Skeletal muscle cell (primary cell): Measurements from ENCODE around the gene GARRE1.
"Not testable (repeated sequence)": the region's sequence is repeated elsewhere in the genome, so short reads cannot be mapped to it uniquely, and the experiment has no call there.

Experiments
- DNase-seq: peaks from one replicate; pipeline ENCODE4 v3.0.0-alpha.2; 2010; ENCODE audit warnings: low read depth
- H3K4me3 ChIP-seq: 2 replicates; pipeline ENCODE4 v1.5.1; 2011; ENCODE audit warnings: low read depth, mild to moderate bottlenecking, control low read depth, low read length, moderate library complexity

The GARRE1 gene

DNA sequence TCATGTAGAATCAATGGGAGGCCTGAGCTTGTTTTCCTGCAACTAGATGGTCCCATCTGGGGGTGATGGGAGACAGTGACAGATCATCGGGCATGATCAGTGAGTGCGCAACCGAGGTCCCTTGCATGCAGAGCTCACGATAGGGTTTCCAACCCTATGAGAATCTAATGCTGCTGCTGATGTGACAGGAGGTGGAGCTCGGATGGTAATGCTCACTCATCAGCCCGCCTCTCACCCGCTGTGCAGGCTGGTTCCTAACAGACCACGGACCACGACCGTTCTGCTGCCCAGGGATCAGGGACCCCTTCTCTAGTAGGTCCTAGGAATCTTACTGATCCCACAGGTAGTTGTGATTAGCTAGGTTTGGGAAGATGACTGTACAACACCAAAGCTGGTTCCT is 23.5 kb upstream of the GARRE1 start:
- no peak for DNase-seq
- no peak overlapping the region for H3K4me3 ChIP-seq

DNA sequence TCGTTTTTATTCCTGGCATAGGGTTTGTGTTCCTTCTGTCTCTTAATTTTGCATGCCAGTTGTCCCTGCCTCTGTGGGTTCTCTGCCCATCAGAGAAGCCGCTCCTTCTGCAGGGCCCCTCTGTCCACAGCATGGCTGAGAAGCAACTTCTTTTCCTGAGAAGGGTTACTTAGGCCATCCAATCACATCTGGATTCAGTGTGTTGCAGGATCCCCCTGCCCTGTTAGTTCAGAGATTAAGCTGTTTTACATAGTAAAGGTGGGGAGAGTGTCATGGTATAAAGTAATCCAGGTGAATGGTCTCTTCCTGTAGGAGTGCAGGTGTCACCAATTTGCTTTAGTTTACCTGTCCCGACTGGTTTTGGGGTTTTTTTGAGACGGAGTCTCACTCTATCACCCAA is 22.9 kb upstream of the GARRE1 start:
- H3K4me3 ChIP-seq = no peak overlapping the region
- DNase-seq = no peak

DNA sequence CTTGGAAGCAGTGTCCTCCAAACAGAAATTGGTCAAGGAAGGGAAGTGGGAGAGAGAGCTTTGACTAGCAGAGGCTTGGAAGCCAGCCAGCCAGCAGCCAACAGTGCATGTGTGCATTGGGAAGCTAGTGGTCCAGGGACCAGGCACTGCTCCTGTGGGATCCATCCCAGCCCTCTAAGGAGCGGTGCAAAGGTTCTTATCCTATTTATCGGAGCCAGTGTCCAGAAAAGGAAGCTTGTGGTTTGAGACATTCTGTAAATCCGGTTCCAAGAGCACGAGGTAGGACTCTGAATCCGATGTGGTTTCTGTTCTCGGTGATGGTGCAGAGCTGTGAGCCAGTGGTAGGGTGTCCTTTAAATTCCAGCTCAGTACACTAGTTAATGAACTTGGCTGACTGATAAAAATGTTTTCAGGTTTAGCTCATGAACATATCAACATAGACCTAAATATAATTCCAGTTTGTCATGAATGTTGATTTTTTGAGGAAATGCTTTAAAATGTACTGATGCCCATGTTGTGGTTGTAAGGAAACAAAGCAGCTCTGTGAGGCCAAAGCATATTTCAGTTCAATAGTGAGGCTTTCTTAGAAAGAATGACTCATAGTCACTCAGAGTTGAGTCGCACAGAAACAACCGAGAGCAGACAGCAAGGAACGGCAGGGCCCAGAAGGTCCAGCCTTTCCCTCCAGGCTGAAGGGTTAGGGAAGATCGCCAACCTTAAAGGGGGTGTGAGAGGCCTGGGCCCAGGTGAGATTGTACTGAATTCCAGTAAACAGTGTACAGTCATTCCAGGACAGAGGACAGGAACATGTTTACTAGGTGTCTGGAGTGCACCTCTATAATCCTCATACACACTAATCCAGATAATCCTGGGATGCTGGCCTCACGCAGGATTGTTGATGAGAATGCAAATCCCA is 21.5 kb upstream of the GARRE1 start:
- peak; percentile 72 for DNase-seq
- peak overlapping the region; percentile 5 for H3K4me3 ChIP-seq

DNA sequence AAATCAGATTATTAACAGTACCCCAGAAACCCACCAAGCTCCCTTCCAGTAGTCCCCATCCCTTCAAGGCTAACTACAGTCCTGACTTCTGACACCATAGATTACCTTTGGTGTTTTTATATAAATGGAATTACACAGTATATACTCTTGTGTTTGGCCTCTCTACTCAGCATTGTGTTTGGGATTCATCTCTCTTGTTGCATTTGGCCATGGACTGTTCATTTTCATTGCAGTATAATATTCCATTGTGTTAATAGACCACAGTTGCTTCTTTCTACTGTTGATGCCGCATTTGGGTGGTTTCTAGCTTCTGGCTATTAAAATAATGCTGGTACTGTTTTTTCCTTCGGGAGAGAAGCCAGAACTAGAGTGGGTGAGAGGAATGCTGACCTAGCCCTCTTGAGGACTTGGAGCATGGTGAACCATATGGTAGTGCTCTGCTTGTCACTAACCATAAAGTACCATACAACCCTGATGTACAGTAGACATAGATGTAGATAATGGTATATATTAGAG is 18.9 kb upstream of the GARRE1 start:
- no peak for DNase-seq
- no peak overlapping the region for H3K4me3 ChIP-seq

DNA sequence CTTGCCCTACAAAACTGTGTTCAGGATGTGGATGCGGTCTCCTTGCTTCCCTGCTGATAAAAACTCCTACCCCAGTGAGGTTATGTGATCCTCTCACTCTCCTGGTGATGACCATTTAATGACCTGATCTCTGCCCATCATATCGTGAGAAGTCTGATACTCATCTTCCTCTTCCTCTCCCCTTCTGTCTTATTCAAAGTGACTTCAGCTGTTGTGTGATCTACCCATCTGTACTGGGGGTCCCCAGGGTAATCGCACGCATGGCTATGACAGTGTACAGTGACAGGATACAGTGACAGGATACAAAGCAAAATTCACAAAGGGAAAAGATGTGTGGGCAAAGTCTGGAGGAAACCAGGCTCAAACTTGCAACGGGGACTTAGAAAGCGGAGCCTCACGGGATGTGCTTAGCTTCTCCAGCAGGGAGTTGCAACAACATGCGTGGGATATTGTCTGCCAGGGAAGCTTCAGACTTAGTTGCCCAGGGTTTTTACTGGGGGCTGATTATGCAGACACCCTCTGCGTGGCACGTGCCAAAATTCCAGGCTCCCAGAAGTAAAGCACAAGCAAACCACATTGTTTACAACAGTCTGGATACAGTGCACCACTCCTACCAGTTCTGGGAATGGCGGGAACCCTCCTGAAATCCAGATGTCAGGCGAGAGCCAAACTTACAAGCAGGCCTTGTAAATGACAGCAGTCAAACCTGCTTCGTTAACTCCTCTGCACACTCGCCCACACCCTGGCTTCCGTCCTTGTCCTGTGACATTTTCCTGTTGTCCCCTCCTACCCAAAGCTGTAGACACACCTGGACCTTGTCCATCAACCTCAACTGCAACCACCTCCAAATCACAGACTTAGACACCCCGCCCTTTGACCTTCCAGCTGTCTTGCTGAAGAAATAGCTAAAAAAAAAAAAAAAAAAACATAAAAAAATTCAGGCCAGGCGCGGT is 18.0 kb upstream of the GARRE1 start:
- H3K4me3 ChIP-seq = no peak overlapping the region
- DNase-seq = no peak

DNA sequence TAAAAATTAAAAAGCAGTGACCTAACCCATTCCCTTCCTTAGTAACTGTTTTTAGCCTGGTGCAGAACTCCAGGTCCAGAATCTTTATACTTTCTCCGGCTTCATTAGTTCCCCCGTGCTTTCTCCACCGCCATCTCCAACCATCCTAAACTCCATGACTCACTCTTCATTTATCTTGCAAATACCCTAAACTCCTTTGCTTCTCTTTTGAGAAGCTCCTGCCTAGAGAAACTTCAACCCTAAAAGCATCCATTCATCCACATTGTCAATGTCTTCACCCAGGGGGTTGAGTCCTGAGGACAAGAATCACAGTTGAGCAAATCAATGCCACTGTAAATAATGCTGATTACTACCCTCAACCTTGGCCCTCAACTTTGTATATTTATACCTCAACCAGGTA is 17.1 kb upstream of the GARRE1 start:
- H3K4me3 ChIP-seq = no peak overlapping the region
- DNase-seq = no peak

DNA sequence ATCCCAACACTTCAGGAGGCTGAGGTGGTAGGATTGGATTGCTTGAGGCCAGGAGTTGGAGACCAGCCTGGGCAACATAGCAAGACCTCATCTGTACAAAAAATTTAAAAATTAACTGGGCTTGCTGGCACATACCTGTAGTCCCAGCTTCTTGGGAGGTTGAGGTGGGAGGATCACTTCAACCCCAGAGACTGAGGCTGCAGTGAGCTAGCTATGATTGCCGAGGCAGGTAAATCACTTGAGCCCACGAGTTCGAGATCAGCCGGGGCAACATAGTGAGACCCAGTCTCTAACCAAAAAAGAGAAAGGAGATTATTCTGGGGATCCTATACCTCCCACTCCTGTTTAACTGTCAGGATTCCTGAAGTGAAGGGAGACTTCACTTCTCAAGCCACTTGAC is 16.4 kb upstream of the GARRE1 start:
- DNase-seq = no peak

DNA sequence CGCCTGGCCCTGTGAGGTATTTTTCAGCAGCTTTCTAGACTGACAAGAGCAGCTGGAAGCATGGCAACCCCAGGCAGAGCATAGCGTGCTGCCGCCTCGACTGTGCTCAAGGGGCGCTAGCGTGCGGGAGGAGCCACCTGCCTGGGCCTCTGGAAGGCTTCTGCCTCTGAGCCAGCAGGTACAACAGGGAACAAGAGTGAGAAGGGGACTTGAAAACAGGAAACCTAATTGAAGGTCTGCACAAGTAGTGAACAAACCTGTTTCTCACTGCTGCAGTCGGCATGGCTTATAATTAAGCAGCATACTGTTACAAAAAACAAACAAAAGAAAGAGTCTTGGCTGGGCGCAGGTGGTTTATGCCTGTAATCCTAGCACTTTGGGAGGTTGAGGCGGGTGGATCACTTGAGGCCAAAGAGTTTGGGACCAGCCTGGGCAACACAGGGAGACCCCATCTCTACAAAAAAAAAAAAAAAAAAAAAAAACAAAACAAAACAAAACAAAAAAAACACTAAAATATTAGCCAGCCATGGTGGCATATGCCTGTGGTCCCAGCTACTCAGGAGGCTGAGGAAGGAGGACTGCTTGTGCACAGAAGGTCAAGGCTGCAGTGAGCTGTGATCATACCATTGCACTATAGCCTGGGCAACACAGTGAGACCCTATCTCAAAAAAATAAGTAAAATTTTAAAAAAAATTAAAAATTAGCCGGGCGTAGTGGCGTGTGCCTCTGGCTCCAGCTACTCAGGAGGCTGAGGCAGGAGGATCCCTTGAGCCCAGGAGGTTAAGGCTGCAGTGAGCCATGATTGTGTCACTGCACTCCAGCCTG is 12.6 kb upstream of the GARRE1 start:
- DNase-seq = no peak
- H3K4me3 ChIP-seq = no peak overlapping the region

More for the DNA sequence above, 16.4 kb upstream of the GARRE1 start:
- H3K4me3 ChIP-seq = no peak overlapping the region

DNA sequence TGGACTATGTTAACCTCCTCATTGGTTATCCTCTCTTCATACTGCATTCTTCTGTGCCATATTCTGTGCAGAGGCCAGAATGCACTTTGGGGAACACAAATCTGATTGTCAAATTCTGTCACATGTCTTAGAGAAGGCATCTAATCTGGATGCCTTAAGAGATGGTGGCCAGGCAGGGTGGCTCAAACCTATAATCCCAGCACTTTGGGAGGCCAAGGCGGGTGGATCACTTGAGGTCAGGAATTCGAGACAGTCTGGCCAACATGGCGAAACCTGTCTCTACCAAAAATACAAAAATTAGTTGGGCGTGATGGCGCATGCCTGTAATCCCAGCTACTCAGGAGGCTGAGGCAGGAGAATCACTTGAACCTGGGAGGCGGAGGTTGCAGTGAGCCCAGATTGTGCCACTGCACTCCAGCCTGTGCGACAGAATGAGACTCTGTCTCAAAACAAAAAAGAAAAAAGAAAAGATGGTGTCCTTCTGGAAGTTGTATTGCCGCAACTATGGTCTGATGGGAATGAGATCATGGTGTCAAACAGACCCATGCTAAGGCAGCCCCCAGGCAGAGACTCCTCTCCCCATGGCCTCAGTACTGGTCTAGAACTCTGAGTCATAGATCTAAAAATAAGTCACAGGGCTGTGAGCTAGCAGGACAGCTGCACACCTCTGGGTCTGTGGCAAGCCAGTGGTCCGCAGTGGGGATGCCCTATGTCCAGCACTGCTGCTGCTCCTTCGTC is 11.0 kb upstream of the GARRE1 start:
- not testable (repeated sequence) for H3K4me3 ChIP-seq, DNase-seq

DNA sequence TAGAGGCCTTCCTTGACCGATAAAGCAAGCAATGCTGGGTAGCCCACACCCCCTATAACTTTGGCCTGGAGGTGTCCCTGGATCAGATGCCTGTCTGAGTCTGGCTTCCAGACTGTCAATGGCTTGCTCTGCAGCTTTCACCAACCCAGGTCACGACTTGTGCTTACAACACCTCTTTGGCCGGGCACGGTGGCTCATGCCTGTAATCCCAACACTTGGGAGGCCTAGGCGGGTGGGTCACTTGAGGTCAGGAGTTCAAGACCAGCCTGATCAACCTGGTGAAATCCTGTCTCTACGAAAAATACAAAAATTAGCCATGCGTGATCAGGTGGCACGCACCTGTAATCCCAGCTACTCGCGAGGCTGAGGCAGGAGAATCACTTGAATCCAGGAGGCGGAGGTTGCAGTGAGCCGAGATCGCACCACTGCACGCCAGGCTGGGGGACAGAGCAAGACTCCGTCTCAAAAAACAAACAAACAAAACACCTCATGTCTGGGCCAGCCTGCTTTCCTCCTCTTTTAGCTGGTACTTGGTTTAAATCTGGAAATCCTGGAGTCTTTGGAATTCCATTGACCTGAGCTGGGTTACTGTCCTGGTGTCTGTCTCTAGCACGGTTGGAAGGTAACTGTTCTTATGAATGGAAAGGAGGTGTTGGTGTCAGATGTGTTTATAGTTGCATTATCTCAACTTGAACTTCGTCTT is 10.3 kb upstream of the GARRE1 start:
- no peak overlapping the region for H3K4me3 ChIP-seq
- DNase-seq = no peak

DNA sequence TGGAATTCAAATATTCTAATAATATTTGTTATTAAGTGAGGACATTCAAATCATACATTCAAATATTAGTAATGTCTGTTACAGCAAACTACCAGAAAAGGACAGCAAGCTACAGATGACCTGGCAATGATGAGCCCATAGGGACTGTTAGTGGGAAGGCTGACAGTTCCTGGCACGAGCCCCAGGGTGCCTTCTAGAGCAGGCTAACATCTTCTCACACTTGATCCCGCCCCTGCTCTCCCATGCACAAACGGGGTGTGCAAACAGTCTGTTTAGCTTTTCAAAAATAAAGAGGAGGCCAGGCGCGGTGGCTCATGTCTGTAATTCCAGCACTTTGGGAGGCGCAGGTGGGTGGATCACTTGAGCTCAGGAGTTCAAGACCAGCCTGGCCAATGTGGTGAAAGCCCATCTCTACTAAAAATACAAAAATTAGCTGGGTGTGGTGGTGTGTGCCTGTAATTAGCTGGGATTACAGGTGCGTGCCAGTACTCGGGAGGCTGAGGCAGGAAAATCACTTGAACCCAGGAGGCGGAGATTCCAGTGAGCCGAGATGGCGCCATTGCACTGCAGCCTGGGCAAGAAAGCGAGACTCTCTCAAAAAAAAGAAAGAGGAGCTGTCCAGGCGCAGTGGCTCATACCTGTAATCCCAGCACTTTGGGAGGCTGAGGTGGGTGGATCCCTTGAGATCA is 9.6 kb upstream of the GARRE1 start:
- no peak overlapping the region for H3K4me3 ChIP-seq
- DNase-seq = no peak

DNA sequence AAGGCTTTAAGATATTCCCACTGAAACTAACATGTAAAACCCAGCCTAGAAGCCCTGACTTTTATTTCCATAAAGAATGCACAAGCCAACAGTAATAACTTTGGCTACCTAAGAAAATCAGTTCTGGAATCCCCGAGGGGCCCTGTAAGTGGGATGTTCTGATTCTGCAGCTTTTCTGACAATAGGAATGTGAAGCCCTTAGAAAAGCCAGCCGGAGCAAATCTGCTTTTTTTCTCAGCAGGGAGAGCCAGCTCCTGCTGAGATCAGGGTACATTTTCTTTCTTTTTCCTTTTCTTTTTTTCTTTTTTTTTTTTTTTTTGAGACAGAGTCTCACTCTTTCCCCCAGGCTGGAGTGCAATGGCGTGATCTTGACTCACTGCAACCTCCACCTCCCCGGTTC is 8.0 kb upstream of the GARRE1 start:
- DNase-seq = no peak

DNA sequence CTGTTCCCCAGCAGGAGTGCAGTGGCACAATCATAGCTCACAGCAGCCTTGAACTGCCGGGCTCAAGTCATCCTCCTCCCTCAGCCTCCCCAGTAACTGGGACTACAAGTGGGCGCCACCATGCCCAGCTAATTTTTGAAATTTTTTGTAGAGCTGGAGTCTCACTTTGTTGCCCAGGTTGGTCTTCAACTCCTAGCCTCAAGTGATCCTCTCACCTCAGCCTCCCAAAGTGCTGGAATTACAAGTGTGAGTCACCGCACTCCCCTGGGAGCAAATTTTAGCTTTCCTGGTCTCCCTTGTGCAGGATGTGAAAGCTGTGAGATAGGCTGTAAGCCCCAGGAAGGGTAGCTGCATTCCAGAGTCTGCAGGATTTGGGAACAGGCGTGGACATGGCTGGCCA is 5.4 kb upstream of the GARRE1 start:
- no peak overlapping the region for H3K4me3 ChIP-seq

More for the DNA sequence above, 8.0 kb upstream of the GARRE1 start:
- H3K4me3 ChIP-seq = no peak overlapping the region

DNA sequence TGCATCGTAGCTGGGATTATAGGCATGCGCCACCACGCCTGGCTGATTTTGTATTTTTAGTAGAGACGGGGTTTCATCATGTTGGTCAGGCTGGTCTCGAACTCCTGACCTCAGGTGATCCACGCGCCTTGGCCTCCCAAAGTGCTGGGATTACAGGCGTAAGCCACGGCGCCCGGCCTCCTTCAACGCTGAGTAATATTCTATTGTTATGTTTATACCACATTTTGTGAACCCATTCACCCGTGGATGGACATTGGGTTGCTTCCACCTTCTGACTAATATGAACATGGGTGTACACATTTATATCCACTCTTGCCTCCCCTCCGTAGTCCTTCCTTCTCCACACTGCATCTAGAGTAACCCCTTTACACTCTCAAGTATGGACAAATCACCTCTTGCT is 1.2 kb upstream of the GARRE1 start:
- not testable (repeated sequence) for DNase-seq

More for the DNA sequence above, 5.4 kb upstream of the GARRE1 start:
- no peak for DNase-seq

DNA sequence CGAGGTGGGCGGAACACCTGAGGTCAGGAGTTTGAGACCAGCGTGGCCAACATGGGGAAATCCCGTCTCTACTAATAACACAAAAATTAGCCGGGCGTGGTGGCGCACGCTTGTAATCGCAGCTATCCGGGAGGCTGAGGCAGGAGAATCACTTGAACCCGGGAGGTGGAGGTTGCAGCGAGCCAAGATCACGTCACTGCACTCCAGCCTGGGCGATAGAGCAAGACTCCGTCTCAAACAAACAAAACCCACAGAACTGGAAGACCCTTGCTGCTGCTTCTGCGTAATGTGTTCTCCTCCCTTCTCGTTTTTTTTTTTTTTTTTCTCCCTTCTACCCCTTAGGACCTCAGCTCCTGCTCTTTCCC is 691 bp upstream of the GARRE1 start:
- DNase-seq = not testable (repeated sequence)
- H3K4me3 ChIP-seq = peak overlapping the region; percentile 83

More for the DNA sequence above, 1.2 kb upstream of the GARRE1 start:
- not testable (repeated sequence) for H3K4me3 ChIP-seq

DNA sequence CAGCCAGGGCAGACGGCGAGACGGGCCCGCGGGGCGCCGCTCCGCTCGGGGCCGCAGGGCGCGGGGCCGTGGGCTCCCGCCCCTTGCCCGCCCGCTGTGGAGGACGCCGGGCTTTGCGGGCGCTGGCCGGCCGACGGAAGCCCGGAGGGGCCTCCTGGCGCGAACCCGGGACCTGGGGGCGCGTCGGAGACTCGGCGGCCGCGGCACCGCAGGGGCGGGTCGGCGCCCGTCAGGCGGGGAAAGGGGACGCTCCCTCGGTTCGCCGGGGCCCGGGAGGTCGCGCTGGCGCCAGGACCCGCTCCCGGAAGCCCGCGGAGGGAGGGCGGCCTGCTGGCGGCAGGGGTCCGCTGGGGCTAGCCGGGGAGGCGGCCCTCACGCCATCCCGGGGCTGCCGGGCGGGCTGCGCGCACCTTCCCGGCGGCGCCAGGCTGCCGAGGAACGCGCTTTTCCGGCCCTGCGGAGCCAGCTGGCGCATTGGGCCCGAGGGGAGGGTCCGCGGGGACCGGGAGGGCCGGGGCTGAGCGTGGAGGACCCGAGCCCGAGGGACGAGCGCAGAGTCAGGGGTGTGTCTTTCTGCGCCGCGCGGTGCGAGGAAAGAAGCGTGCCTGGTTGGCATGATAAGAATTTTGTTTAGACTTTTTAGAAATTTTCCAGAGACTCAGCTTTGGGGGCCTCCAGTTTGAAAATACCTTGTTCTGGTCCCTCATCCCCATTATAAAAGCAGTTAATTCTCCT is 511 bp downstream of the GARRE1 start:
- DNase-seq = no peak
- peak overlapping the region; percentile 83 for H3K4me3 ChIP-seq

DNA sequence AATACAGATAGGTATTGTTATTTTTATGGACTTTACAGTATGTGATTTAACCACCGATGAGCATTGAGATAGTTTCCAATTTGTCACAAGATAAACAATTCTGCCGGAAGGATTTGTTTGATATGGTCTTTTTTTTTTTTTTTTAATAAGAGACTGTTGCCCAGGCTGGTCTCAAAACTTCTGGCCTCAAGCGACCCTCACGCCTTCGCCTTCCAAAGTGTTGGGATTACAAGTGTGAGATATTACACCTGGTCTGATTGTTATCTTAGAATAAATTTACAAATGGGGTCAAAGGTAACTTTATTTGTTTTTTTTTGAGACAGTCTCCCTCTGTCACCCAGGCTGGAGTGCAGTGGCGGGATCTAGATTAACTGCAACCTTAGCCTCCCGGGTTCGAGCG is 1.2 kb downstream of the GARRE1 start:
- peak overlapping the region; percentile 83 for H3K4me3 ChIP-seq

More for the DNA sequence above, 1.2 kb downstream of the GARRE1 start:
- no peak for DNase-seq
